Testis (tissue), 2 donors: ENCODE measurements around the gene STK17A.

Experiments
- CTCF ChIP-seq, 3 experiments: fragments of 450-650 bp in 2 of 3; fragments of 200-600 bp in 1 of 3; sonication (generic) in 1 of 3; IDR thresholded peaks; one replicate each; pipeline ENCODE4 v1.5.1; 2016 to 2019; ENCODE audit warnings: antibody characterized with exemption in 3 of 3, mild to moderate bottlenecking in 2 of 3, moderate library complexity in 1 of 3
- POLR2A ChIP-seq: fragments of 450-650 bp; IDR thresholded peaks from one replicate; pipeline ENCODE4 v1.6.1; 2017; ENCODE audit warnings: antibody characterized with exemption, mild to moderate bottlenecking, moderate library complexity

GRCh38 chr7:43612128-43612527 lies 29.2 kb downstream of the STK17A start:
- TF ChIP-seq CTCF (IDR thresholded peaks at IDR 0.05) (no peak), POLR2A (no peak)
